Measurements from ENCODE around the gene ZCCHC8.
"Not testable (repeated sequence)": the region's sequence is repeated elsewhere in the genome, so short reads cannot be mapped to it uniquely, and the experiment has no call there.

ZCCHC8 gene

GRCh38 chr12:122473543-122474323, 27.0 kb downstream of the ZCCHC8 start:
- in situ Hi-C loops (cut with MboI; ENCODE audit: low sequenced_read_pairs), result no loop called here

- in situ Hi-C loops (cut with MboI; ENCODE audit: low sequenced_read_pairs), result no loop called here
These were observed 29.2 kb downstream of the ZCCHC8 start for GRCh38 chr12:122471324-122472226.

- in situ Hi-C loops (cut with MboI; ENCODE audit: low sequenced_read_pairs), result not testable (repeated sequence)
These were observed 30.2 kb downstream of the ZCCHC8 start for GRCh38 chr12:122470576-122470975.

- in situ Hi-C loops (cut with MboI; ENCODE audit: low sequenced_read_pairs), result not testable (repeated sequence)
These were observed 30.9 kb downstream of the ZCCHC8 start for GRCh38 chr12:122469856-122470255.

- in situ Hi-C loops (cut with MboI; ENCODE audit: low sequenced_read_pairs), result no loop called here
These were observed 32.7 kb downstream of the ZCCHC8 start for GRCh38 chr12:122467983-122468382.

- in situ Hi-C loops (cut with MboI; ENCODE audit: low sequenced_read_pairs), result not testable (repeated sequence)
These were observed 36.3 kb downstream of the ZCCHC8 start for GRCh38 chr12:122464317-122465042.

GRCh38 chr12:122460641-122461040, 40.1 kb downstream of the ZCCHC8 start:
- in situ Hi-C loops (cut with MboI; ENCODE audit: low sequenced_read_pairs), result no loop called here

- in situ Hi-C loops (cut with MboI; ENCODE audit: low sequenced_read_pairs), result no loop called here
These were observed 40.7 kb downstream of the ZCCHC8 start for GRCh38 chr12:122460061-122460460.

- in situ Hi-C loops (cut with MboI; ENCODE audit: low sequenced_read_pairs), result no loop called here
These were observed 41.5 kb downstream of the ZCCHC8 start for GRCh38 chr12:122459211-122459610.

- in situ Hi-C loops (cut with MboI; ENCODE audit: low sequenced_read_pairs), result no loop called here
These were observed 42.4 kb downstream of the ZCCHC8 start for GRCh38 chr12:122458105-122459035.

GRCh38 chr12:122457627-122458026, 43.1 kb downstream of the ZCCHC8 start:
- in situ Hi-C loops (cut with MboI; ENCODE audit: low sequenced_read_pairs), result no loop called here

- in situ Hi-C loops (cut with MboI; ENCODE audit: low sequenced_read_pairs), result no loop called here
These were observed 46.0 kb downstream of the ZCCHC8 start for GRCh38 chr12:122454739-122455138.

GRCh38 chr12:122454250-122454721, 46.4 kb downstream of the ZCCHC8 start:
- in situ Hi-C loops (cut with MboI; ENCODE audit: low sequenced_read_pairs), result no loop called here

GRCh38 chr12:122452701-122453285, 47.9 kb downstream of the ZCCHC8 start:
- in situ Hi-C loops (cut with MboI; ENCODE audit: low sequenced_read_pairs), result no loop called here

GRCh38 chr12:122449317-122449716, 51.4 kb downstream of the ZCCHC8 start:
- in situ Hi-C loops (cut with MboI; ENCODE audit: low sequenced_read_pairs), result no loop called here

GRCh38 chr12:122447825-122448224, 52.9 kb downstream of the ZCCHC8 start:
- in situ Hi-C loops (cut with MboI; ENCODE audit: low sequenced_read_pairs), result not testable (repeated sequence)

- in situ Hi-C loops (cut with MboI; ENCODE audit: low sequenced_read_pairs), result not testable (repeated sequence)
These were observed 54.3 kb downstream of the ZCCHC8 start for GRCh38 chr12:122446390-122446789.

- in situ Hi-C loops (cut with MboI; ENCODE audit: low sequenced_read_pairs), result not testable (repeated sequence)
These were observed 56.7 kb downstream of the ZCCHC8 start for GRCh38 chr12:122444071-122444470.

GRCh38 chr12:122438822-122439221, 61.9 kb downstream of the ZCCHC8 start:
- in situ Hi-C loops (cut with MboI; ENCODE audit: low sequenced_read_pairs), result not testable (repeated sequence)

All from hTERT RPE-1 (cell line).